Activated naive CD4-positive, alpha-beta T cell treated with anti-CD3 and anti-CD28 coated beads, Interleukin-2, amount 10 ng/mL, durations not matched to agents 7 days and 5 days (primary cell): ENCODE results near the gene CPT1A.

ENCODE experiments used
- CTCF ChIA-PET: fragments of 350-600 bp; sonication (Branson Sonifier 250); formaldehyde crosslinking; loops from one replicate; lab custom pipeline; 2021; ENCODE audit warnings: antibody characterized with exemption; lab: Charles Lee
- DNase-seq: peaks from one replicate; pipeline ENCODE4 v3.0.0-alpha.2; 2020
- H3K27ac Mint-ChIP-seq: one replicate; pipeline ENCODE4 v1.8.0; 2021; ENCODE audit warnings: mild to moderate bottlenecking, moderate library complexity, mixed read lengths
- H3K27me3 Mint-ChIP-seq: one replicate; pipeline ENCODE4 v1.8.0; 2021; ENCODE audit warnings: mild to moderate bottlenecking, mixed read lengths
- H3K36me3 Mint-ChIP-seq: one replicate; pipeline ENCODE4 v1.8.0; 2021; ENCODE audit warnings: mixed read lengths
- H3K4me1 Mint-ChIP-seq: one replicate; pipeline ENCODE4 v1.8.0; 2021; ENCODE audit warnings: mixed read lengths
- H3K4me3 Mint-ChIP-seq: one replicate; pipeline ENCODE4 v1.8.0; 2021; ENCODE audit warnings: mild to moderate bottlenecking, moderate library complexity, mixed read lengths
- H3K9me3 Mint-ChIP-seq: one replicate; pipeline ENCODE4 v1.8.0; 2021; ENCODE audit warnings: mixed read lengths

Gene CPT1A

DNA sequence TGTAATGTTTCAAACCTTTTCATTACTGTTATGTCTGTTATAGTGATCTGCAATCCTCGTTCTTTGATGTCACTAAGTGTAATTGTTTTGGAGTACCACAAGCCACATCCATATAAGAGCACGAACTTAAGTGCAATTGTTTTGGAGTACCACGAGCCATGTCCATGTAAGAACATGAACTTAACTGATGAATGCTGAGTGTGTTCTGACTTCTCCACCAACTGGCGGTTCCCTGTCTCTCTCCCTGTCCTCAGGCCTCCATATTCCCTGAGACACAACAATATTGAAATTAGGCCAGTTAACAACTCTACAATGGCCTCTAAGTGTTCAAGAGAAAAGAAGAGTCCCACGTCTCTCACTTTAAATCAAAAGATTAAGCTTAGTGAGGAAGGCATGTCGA, 113.9 kb downstream of the CPT1A start:
- Mint-ChIP-seq H3K36me3 (no peaks in the 10 kb centered on the region), H3K4me1 (no peaks in the 10 kb centered on the region), H3K4me3 (no peak overlapping the region), H3K9me3 (no peaks in the 10 kb centered on the region), H3K27me3 (peaks cover 8% of the 10 kb centered on the region), H3K27ac (no peak overlapping the region)
- no peak for DNase-seq
- CTCF ChIA-PET, result no interaction called here

DNA sequence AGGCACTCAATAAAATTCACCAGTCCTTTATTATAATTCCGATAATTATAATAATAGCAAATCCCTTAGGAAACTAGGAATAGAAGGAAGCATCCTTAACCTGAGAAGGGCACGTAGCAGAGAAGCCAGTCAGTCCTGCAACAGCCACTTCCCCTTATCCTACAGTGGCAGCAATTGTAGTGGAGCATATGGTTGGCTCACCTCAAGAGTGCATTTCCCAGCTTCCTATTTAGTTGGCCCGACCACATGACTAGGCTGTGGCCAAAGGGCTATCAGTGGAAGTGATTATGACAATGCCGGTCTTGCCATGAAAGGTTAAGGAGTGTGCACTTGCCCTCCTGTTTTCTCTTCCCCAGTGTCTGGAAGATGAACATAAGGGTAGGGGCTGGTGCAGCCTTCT, 117.4 kb downstream of the CPT1A start:
- peaks cover 5% of the 10 kb centered on the region for H3K9me3 Mint-ChIP-seq

DNA sequence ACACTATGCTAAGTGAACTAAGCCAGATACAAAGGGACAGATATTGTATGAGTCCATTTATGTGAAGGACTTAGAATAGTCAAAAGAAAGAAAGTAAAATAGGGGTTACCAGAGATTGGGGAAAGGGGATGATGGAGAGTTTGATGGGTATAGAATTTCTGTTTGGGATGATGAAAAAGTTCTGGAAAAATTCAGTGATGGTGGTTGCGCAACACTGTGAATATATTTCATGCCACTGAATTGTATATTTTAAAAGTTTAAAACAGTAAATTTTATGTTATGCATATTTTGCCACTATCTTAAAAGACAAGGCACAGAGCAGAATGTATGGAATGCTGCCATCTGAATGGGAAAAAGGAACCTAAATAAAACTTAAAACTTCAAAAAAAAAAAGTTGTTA, 119.6 kb downstream of the CPT1A start:
- H3K4me1 Mint-ChIP-seq, result no peaks in the 10 kb centered on the region
- peaks cover 5% of the 10 kb centered on the region for H3K9me3 Mint-ChIP-seq
- no peak overlapping the region for H3K4me3 Mint-ChIP-seq
- DNase-seq, result no peak
- H3K36me3 Mint-ChIP-seq, result no peaks in the 10 kb centered on the region
- CTCF ChIA-PET, result no interaction called here
- H3K27me3 Mint-ChIP-seq, result peaks cover 14% of the 10 kb centered on the region
- H3K27ac Mint-ChIP-seq, result no peak overlapping the region

More for the DNA sequence above, 117.4 kb downstream of the CPT1A start:
- Mint-ChIP-seq H3K36me3 (no peaks in the 10 kb centered on the region), H3K4me3 (no peak overlapping the region), H3K4me1 (no peaks in the 10 kb centered on the region), H3K27me3 (peaks cover 17% of the 10 kb centered on the region), H3K27ac (no peak overlapping the region)
- DNase-seq, result no peak
- CTCF ChIA-PET, result no interaction called here

DNA sequence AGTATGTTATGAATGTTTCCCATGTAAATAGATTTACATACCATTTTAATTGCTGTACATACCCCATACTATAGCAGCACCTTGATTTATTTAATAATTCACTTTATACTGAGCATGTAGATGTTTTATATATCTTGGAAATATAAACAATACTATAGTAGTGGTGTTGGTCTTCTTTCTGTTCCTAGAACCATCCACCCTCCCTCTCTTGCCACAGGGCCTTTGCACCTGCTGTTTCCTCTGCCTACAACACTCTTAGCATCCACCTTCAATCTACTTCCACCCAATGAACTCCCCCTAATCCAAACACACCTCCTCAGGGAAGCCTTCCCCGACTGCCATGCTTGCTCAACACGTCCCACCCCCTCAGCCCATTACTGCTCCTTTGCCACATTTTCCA, 120.6 kb downstream of the CPT1A start:
- no peaks in the 10 kb centered on the region for H3K4me1 Mint-ChIP-seq
- CTCF ChIA-PET, result no interaction called here
- H3K27me3 Mint-ChIP-seq, result peaks cover 14% of the 10 kb centered on the region
- no peak overlapping the region for H3K4me3 Mint-ChIP-seq
- DNase-seq, result no peak
- H3K36me3 Mint-ChIP-seq, result no peaks in the 10 kb centered on the region
- no peak overlapping the region for H3K27ac Mint-ChIP-seq
- H3K9me3 Mint-ChIP-seq, result peaks cover 5% of the 10 kb centered on the region

DNA sequence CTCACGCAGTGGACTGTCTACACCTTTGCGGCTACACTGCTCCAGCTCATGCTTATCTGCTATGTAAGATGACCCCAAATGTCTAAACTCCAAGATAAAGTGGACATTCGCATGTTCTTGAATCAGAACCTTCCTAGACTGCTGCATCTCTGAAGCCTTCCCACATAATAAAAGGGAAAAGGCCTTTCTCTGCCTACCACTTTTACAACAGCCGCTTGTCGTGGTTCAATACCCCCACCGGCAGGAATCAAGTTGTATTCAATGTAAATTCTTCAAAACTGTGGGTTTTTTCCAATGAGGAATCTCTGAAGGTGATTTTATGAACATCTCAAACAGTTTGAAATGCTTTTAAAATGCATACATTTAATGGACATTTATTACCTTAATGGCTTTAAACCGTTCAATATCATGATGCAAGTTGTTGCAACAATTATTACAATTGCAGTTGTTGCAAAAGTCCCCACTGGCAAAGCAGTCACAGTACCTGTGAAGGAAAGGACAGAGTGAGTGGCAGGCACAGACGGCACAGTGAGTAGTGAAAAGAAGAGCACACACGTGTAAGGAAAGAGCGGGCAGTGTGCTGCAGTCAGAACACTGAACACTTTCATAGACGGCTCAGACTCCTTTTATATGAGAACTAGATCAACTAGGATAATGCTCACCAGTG, 126.1 kb downstream of the CPT1A start:
- DNase-seq, result no peak
- Mint-ChIP-seq H3K27me3 (peaks cover 17% of the 10 kb centered on the region), H3K4me3 (no peak overlapping the region), H3K27ac (no peak overlapping the region), H3K4me1 (no peaks in the 10 kb centered on the region), H3K9me3 (peaks cover 5% of the 10 kb centered on the region), H3K36me3 (no peaks in the 10 kb centered on the region)
- CTCF ChIA-PET, result no interaction called here

DNA sequence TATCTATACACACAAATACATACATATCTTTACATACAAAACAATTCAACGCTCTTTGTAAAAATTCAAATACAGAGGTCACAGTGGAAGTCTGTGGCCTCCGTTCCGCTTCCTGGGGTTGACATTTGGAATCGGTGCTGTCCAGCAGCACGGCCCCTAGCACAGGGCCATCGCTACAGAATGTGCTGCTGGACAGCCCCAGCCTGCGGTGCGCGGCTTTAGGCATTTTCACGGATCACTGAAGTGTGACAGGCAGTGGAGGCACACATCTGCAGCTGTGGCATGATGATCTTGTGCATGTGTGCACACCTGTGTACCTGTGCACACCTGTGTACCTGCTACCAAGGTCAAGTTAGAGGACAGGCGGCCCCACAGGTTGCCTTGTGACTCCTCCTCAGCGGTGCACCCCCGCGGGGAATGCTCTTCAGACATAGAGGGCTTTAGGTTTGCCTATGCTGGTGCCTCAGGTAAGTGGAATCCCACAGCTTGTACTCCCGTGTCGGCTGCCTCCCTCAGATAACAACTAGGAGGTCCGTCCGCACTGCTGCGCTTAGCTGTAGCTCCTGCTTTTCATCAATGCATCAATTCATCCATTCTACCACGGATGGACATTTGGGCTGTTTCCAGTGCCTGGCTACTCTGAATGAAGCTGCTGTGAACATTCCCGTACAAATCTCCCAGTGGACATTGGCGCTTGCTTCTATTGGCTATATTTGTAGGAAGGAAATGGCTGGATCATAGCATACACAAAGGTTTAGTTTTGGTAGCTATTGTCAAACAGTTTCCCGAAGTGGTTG, 127.5 kb downstream of the CPT1A start:
- CTCF ChIA-PET, result no interaction called here
- no peak for DNase-seq
- Mint-ChIP-seq H3K27ac (no peak overlapping the region), H3K27me3 (peaks cover 8% of the 10 kb centered on the region), H3K9me3 (no peaks in the 10 kb centered on the region), H3K36me3 (no peaks in the 10 kb centered on the region), H3K4me1 (no peaks in the 10 kb centered on the region), H3K4me3 (no peak overlapping the region)

DNA sequence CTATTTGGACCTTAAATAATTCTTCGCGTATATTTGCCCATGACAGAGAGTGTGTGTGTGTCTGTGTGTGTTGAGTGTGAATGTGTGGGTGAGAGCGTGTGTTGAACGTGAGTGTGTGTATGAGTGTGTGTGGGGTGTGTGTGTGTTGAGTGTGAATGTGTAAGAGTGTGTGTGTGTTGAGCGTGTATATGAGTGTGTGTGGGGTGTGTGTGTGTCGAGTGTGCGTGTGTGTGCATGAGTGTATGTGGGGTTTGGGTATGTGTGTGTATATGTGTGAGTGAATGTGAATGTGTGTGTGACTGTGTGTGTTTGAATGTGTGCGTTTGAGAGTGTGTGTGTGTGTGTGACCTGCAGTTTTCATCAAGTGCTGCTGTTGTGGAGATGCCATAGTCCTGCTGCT, 130.6 kb downstream of the CPT1A start:
- no peak for DNase-seq
- Mint-ChIP-seq H3K9me3 (no peaks in the 10 kb centered on the region), H3K27ac (no peak overlapping the region), H3K4me1 (no peaks in the 10 kb centered on the region), H3K36me3 (no peaks in the 10 kb centered on the region), H3K4me3 (no peak overlapping the region), H3K27me3 (peaks cover 9% of the 10 kb centered on the region)
- CTCF ChIA-PET, result no interaction called here

DNA sequence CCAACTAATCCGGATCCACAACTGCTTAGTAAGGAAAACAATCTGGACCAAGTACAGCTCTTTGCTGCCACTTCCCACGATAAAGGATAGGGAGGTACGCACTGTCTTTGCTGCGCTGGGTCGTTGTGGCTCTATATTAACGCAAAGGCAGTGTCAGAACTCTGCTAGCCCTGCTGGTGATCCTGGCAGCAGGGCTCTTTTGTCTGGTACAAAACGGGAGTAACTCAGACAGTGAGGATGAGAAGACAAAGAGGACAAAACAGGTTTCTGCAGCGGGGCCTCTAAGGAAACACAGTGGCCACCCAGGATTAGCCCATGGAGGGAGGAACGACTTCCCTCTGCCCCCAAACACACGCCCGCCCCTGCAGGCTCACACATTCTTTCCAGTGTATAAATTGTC, 131.3 kb downstream of the CPT1A start:
- Mint-ChIP-seq H3K4me1 (no peaks in the 10 kb centered on the region), H3K4me3 (no peak overlapping the region), H3K9me3 (no peaks in the 10 kb centered on the region), H3K27me3 (peaks cover 9% of the 10 kb centered on the region), H3K27ac (no peak overlapping the region), H3K36me3 (no peaks in the 10 kb centered on the region)
- DNase-seq, result no peak
- CTCF ChIA-PET, result no interaction called here

DNA sequence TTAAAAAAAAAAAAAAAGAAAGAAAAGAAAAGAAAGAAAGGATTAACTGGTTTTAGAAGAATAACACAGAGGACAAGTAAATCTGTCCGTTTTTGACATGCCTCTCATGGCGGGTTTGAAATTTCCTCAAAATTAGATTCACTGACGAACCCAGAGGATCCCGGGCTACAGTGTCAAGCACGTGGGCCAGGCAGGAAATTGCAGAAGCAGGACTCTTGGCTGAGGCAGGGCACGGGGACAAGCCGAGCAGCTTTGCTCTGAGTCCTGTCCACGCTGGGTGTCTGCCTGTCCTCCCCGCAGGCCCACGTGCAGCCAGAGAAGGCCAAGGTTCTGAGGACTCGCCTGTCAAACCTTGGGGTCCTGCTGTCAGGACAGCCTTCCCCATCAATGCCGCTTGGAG, 132.7 kb downstream of the CPT1A start:
- CTCF ChIA-PET, result no interaction called here
- DNase-seq, result no peak
- Mint-ChIP-seq H3K27ac (no peak overlapping the region), H3K36me3 (no peaks in the 10 kb centered on the region), H3K9me3 (no peaks in the 10 kb centered on the region), H3K27me3 (peaks cover 16% of the 10 kb centered on the region), H3K4me3 (no peak overlapping the region), H3K4me1 (no peaks in the 10 kb centered on the region)

DNA sequence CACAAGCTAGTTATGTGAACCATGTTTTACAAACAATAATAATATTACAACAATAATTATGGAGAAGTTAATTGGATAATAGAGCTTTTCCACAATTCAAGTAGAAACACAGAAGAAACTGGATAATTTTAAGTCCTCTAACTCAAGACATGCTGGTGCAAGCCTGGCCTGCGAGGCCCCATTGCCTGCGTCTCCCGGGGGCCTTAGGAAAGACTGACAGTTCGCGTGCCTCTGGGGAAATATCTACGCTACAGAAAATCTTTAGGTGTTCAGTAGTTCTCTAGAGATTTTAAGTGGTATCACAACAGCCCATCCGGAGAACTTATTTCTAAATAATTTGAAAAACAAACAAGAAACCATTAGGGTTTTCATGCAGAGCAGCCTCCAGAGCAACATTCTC, 134.2 kb downstream of the CPT1A start:
- Mint-ChIP-seq H3K36me3 (no peaks in the 10 kb centered on the region), H3K9me3 (no peaks in the 10 kb centered on the region), H3K27ac (no peak overlapping the region), H3K4me1 (no peaks in the 10 kb centered on the region), H3K4me3 (no peak overlapping the region), H3K27me3 (peaks cover 16% of the 10 kb centered on the region)
- CTCF ChIA-PET, result no interaction called here
- DNase-seq, result no peak

DNA sequence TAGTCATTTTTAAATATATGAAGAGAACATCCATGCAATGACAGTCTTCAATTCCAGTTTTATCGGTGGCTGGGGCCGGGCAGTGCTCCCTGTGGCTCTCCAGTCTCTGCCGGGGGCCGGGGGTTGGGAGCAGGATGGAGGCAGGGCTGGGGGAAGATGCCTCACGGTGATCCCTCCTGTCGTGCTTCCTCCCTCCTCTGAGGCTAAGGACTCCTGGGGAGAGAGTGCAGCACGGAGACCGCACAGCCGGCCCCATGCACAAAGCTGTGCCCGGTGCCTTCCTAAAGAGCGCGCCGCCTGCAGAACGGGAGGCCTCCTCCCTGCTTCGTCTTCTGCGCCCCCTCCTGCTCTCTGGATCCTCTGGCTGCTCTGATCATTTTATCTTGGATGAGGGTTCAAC, 136.8 kb downstream of the CPT1A start:
- no peaks in the 10 kb centered on the region for H3K36me3 Mint-ChIP-seq
- H3K27ac Mint-ChIP-seq, result no peak overlapping the region
- DNase-seq, result no peak
- H3K27me3 Mint-ChIP-seq, result peaks cover 16% of the 10 kb centered on the region
- CTCF ChIA-PET, result no interaction called here
- no peaks in the 10 kb centered on the region for H3K4me1 Mint-ChIP-seq
- no peak overlapping the region for H3K4me3 Mint-ChIP-seq
- no peaks in the 10 kb centered on the region for H3K9me3 Mint-ChIP-seq
